GM21723 (cell line): Measurements from ENCODE around the gene SPTBN2.
"Not testable (repeated sequence)": the region's sequence is repeated elsewhere in the genome, so short reads cannot be mapped to it uniquely, and the experiment has no call there.

Experiments
- ATAC-seq: cut with Tn5 transposase; IDR thresholded peaks from one replicate; pipeline ENCODE4 v1.9.1; 2021; ENCODE audit warnings: mild to moderate bottlenecking, moderate library complexity; ENCODE audit not compliant: unreplicated experiment

Gene SPTBN2

DNA sequence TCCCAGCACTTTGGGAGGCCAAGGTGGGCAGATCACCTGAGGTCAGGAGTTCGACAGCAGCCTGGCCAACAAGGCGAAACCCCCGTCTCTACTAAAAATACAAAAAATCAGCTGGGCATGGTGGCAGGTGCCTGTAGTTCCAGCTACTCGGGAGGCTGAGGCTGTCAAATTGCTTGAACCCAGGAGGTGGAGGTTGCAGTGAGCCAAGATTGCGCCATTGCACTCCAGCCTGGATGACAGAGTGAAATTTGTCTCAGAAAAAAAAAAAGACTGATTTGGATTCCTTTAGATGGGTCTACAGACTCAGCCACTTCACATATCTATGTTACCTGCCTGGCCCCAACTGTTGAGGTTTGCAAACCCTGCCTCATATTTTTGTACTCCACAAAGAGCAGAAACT lies 4.8 kb downstream of the SPTBN2 start:
- not testable (repeated sequence) for ATAC-seq

DNA sequence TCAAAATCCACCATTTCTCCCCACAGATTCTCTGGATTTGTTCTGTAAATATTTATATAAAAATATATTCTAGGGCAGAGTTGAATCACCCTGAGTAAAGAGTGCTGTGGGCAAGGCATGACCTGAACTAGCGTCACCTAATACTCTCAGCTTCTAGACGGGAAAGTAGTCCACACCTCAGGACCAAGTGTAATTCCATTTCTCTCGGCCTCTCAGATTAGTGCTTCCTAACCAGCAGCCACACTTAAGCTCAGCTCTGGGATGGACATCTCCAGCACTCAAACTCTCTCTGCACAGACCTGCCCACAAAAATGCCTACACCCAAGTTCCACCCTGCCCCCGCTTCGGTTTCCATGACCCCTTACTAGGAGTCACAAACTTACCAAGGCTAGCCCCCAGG lies 5.3 kb downstream of the SPTBN2 start:
- ATAC-seq: no peak

- ATAC-seq: no peak
These were observed 6.0 kb downstream of the SPTBN2 start for GRCh38 chr11:66722745-66723651.

GRCh38 chr11:66721939-66722338 lies 7.1 kb downstream of the SPTBN2 start:
- no peak for ATAC-seq

- no peak for ATAC-seq
These were observed 8.0 kb downstream of the SPTBN2 start for GRCh38 chr11:66720899-66721470.

- no peak for ATAC-seq
These were observed 8.7 kb downstream of the SPTBN2 start for GRCh38 chr11:66720223-66720898.

DNA sequence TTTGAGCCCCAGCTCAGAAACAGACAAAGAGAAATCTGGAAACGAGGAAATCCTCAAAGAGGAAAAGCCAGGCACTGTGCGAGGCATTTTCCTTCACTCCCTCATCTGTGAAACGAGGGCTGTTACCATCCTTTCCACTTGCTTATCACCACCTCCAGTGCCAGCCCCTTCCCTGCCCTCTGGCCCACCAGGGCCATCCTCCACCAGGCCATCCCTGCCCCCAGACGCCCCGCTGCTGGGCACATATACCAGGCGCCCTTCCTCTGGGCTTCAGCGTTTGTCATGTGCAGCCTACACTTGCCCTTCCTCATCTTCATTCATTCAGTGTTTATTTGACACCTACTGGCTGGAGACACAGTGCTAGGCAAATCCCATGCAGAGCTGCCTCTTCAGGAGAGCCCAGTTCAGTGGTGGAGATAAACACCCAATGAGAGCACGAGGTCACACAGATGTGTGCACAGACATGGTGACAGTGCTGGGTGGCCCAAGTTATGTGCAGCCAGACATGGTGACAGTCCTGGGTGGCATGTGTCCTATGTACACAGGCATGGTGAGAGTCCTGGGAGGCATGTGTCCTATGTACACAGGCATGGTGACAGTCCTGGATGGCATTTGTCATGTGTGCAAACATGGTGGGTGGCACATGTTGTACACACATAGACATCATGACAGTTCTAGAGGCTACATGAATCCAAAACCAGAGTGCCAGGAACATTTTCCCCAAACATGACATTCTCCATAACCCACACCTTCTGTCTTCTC lies 9.7 kb downstream of the SPTBN2 start:
- no peak for ATAC-seq

- no peak for ATAC-seq
These were observed 10.6 kb downstream of the SPTBN2 start for GRCh38 chr11:66718320-66718971.

DNA sequence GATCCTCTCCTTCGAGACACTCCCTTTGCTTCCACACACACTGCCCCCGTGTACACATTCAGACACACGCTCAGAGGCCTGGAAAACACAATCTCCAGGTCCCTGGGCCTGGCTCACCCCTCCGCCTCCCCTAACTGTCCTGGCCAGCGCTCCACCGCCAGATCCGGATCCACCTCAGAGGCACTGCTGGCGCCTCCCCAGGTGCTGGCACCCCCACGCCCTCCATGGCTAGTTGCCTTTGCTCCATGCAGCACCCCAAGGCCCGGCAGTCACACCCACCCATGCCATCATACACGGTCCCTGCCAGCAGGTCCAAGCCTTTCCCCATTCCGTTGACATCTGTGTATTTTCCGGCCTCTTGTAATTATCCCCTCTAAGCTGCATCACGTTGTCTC lies 11.1 kb downstream of the SPTBN2 start:
- ATAC-seq: no peak

DNA sequence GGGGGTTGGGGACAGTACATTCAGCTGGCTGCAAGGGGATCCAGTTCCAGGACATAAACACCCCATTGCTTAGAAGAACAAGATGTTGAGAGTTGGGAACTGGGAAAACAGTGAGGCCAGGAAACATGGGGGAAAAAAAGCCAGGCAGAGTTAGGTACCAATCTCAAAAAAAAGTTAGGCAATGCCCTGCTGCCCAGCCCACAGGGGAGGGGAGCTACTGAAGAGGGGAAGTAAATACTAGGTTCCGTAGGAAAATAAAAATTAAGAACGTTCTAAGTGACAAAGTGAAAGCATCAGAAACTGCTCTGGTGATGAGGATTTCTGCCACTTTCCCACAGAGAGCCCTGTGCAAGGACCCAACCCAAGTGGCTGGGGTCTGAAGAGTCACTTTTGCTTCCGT lies 12.0 kb downstream of the SPTBN2 start:
- no peak for ATAC-seq

DNA sequence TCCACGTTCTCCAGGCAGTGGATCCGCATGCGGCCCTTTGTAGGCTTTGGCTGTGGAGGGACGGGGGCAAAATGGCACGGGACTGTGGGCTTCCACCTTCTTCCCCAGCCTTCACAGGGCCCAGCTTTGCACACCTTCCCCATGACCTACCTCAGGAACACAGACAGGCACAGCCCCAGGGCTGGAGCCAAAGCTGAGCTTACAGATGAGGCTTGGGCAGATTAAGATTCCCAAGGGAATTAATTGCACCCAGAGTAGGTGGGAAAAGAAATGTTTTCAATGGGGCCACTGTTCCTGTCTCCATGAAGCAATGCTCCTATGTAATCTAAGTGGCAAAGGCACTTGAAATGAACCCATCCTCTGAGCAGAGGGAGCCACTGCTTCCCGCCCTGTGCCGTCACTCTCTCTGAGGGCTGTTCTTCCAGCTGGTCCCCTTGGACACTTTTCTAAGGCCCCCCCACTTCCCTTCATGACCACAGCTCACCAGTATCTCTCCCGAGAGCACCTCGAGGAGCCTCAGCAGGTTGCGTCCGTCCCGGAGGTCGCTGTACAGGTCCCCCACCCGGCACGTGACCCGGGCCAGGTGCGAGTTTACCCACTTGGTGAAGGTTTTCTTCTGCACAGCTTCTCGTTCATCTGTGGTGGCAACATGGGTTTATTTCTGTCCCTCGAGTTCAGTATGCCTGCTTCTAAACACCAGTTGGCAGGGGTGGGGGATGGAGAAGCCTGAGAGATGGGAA lies 13.5 kb downstream of the SPTBN2 start:
- ATAC-seq: no peak

DNA sequence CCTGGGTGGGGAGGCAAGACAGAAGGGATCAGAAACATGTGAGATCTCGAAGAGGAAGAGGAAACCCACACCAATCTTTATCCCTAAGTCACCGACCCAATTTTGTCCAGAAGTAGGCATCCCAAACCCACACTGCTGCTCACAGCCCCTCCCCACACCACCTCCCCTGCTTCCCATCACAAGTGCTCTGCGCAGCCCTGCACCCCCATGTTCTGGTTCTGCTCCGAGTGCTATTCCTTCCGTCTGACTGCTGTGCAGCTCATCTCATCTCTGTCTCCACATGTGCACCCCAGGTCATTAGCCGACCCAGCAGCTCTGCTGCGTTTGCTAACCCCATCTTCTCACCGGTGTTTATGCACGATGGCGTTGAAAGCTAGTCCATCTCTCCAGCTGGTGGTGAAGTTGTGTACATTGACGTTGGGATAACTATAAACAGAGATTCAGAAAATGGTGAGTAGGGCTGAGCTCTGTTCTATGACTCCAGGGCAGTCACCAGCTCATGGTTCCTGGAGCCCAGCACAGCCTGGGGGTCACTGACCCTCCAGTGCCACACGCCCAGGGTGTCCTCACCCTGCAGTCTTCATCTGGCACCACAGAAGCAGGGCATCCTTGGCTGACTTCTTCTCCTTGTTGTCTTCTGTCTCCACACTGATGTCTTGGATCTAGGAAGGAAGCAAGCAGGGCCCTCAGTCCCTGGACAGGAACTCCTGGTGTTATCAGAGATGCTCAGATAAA lies 15.1 kb downstream of the SPTBN2 start:
- ATAC-seq: no peak

DNA sequence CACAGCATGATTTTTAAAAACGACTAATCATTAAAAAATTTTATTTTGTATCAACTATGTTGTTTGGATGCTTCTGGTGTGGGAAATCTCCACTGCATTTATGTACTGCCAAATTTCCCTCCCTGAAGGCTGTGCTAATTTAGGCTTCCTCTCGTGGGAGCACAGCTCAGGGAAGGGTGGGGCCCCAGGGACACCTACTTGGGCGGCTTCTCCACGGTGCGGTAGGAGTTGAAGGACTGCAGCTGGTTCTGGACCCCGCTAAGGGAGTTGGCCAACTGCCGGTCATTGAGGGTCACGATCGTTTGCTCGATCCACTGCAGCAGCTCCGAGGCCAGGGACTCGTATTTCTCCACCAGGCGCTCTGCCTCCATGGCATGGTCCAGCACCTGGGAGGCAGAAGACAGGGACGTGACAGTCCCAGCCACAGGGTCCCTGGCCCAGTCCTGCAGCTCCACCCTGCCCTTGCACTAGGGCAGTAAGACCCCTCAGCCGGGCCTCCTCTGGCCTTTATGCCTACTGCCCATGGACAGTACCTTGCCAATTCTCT lies 18.6 kb downstream of the SPTBN2 start:
- ATAC-seq: no peak

- no peak for ATAC-seq
These were observed 20.3 kb downstream of the SPTBN2 start for GRCh38 chr11:66708701-66709100.

DNA sequence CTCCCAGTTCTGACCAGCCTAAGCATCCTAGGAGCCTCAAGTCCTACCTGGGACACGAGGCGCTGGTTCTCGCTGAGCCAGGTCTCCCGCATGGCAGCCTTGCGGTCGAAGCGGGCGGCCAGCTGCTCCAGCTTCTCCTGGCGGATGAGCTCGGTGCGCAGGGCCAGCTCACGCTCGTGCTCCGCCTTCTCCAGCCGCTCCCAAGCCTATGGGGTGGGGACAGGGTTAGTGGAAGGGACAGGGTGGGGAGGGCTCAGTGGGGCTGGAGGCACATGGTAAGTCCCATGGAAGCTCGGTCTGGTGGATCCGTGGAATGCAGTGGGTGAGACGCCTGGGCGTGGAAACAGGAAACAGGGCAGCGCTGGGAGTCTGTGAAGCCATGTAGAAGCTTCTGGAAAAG lies 20.9 kb downstream of the SPTBN2 start:
- no peak for ATAC-seq

DNA sequence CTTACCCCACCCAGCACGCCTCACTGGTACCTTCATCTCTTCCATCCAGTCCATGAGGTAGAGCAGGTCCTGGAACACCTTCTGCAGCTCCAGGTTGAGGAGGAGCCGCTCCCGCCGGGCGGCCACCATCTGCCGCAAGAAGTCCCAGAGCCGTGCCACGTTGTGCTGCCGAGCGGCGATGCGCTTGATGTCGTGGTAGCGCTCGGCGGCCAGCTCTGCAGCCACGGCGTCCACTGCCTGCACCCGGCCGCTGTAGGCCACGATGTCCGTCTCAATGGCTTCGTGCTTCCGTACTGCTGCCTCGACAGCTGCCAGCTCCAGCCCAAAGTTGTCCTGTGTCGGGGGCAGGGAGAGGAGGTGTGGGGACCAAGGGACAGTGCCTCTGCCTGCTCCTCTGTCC lies 21.5 kb downstream of the SPTBN2 start:
- ATAC-seq: no peak

- no peak for ATAC-seq
These were observed 22.0 kb downstream of the SPTBN2 start for GRCh38 chr11:66706989-66707388.

DNA sequence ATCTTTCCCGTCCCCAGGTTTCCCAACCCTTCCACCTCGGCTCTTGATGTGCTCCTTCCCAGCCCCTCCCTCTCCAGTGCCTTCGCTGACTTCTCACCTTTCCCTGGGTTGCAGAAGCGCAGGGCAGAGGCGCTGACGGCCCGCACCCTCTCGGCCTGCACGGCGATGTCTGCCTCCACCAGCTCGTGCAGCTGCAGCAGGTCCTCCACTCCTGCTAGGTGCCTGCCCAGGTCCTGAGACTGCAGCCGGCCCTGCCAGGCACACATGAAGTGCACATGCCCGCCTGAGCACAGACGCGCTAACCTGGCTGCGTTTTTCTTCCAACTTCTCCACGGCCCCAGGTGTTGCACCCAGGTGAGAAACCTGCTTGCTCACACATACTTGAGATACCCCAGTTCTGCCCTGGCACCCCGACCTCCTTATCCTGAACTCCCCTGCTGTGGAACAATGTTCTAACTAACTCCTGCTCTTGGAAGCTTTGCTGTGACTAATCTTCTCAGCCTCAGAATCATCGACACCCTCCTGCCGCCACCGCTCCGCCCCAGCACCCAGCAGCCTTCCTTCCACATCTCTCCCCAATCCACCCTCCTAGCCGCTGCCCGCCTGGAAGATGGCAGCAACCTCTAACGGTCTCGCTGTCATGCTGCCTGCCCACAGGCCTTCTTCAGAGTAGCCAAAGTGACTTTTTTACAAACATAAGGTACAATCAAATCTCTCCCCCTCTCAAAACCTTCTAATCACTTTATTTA lies 23.3 kb downstream of the SPTBN2 start:
- no peak for ATAC-seq
